ENCODE results near the gene NPAS3.

- TF ChIP-seq CTCF (IDR thresholded peaks at IDR 0.05), result no peak
- no peak for TF ChIP-seq POLR2A (IDR thresholded peaks at IDR 0.05)
Observed at GRCh38 chr14:32985866-32986265, 47.2 kb downstream of the NPAS3 start.
